HG02885 (cell line): Measurements from ENCODE around the gene ANKRD63.

ENCODE experiments used
- ATAC-seq: cut with Tn5 transposase; IDR thresholded peaks from one replicate; pipeline ENCODE4 v1.9.1; 2021; ENCODE audit warnings: mild to moderate bottlenecking; ENCODE audit not compliant: unreplicated experiment, poor library complexity

ANKRD63 gene

GRCh38 chr15:40281057-40281800 is 1.6 kb downstream of the ANKRD63 start:
- ATAC-seq, result no peak

DNA sequence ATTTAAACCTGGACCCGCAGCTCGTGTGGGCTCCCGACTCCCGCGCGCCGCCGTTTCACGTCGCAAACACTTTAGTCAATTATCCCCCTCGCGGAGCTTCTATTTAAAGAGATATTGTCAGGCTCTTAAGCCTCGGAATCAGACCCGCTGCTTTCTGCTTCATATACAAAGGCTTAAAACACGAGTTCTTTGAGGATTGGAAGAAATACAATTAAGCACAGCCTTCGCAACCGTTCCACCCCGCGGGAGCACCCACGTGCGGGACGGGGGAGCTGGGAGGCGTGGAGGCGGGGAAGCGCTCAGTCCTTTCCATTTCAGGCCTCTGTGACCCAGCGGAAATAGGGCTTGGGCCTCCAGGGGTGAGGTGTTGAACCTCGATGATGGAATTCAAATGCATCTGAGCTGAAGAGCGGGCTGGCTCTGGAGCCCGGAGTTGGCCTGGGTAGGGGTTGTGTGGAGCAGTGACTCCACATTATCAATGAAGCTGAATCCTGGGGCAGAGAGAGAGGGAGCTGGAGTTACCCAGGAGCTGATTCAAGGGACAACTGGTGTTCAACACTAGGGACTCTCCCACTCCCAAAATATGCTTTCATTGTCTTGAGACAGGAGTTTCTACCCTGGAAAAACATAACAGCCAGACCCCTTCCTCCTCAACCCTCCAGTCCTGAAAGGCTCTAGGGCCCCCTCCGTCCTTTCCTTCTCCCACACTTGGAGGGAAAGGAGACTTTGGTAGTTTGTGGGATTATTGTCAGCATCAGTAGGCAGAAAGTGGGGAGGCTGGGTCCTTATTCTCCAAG is 2.4 kb downstream of the ANKRD63 start:
- no peak for ATAC-seq

DNA sequence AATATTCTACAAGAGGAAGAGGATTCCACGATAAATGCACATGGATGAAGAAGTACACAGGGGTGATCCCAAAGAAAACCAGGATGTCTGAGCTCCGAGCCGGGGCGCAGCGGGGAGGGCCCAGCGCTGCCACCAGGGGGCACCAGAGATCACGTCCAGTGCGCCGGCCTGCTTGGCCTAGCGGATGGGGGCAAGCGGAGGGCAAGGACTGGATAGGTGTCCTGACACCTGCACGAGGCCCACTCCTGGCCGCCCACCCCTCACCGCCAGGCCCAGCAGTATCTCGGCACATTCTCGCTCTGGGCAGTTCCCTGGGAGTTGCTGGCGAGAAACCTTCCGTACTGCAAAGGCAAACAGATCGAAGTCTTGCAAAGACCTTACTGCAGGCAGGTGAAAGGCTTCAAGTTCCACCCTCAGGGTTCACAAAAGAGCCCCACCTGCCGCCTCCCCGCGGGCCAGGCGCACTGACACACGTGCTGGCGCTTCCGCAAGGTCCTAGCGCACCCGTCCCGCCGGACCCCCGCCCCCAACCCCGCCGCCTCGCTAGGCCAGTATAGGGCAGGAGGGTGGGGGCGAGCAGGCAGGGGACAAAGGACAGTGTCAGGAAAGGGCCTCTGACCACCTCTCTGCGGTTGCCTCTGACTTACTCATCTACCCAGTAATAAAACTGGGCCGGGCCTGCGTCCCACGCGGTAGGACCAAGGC is 3.3 kb downstream of the ANKRD63 start:
- ATAC-seq, result no peak

DNA sequence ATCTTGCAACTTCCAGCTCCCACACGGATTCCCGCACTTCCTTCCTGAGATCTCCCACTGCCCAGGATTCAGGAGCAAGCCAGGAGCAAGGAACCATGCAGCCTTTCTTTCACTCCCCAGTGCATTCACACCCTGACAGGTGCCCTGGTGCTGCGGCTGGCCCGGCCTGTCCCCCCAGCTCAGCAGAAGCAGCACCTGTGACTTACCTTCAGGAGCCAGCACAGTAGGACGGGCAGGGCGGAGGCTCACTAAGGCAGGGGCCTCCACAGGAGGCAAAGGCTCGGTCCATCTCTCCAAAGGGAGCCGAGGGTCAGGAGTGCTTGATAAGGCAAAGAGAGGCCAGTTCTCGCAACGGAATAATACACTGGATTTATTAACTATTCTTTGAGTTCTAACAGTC is 4.8 kb downstream of the ANKRD63 start:
- ATAC-seq, result no peak

DNA sequence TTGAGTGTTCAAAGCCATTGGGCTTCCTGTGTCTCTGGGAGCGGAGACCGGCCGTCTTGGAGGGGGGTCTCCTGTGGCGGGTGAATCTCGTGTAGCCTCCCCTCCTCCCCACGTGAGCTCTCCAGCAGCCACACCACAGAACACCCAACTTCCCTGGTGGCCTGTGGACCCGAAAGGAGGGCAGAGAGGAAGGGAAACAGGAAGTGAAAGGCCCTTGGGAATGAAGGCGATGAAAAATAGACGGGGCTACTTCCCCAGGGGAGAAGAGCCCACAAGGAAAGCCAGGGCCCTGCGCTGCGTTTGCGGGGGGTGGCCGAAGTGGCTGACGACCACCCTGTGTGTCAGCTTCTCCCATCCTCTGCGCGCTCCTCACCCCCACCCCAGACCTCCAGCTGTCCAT is 5.4 kb downstream of the ANKRD63 start:
- ATAC-seq, result no peak

DNA sequence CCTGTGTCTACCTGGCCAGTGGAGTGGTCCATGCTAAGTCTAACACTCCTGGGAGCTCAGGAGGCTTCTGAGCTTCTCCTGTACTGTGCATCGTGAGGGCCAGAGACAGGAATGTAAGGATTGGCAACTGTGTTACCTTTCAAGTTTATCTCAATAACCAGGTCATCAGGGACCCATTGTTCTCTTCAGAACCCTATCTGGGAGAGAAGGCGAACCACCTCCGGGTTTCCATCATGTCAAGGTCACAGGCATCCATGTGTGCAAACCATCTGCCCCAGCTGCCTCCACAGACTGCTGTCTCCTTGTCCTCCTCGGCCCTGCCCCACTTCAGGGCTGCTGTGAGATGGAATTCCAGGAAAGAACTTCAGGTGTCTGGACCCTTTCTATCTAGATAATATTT is 5.9 kb downstream of the ANKRD63 start:
- no peak for ATAC-seq

GRCh38 chr15:40275954-40276353 is 6.9 kb downstream of the ANKRD63 start:
- ATAC-seq, result no peak

GRCh38 chr15:40275523-40275922 is 7.3 kb downstream of the ANKRD63 start:
- ATAC-seq, result no peak

GRCh38 chr15:40274350-40275274 is 8.3 kb downstream of the ANKRD63 start:
- ATAC-seq, result peak; percentile 58

GRCh38 chr15:40273428-40273827 is 9.4 kb downstream of the ANKRD63 start:
- ATAC-seq, result no peak

DNA sequence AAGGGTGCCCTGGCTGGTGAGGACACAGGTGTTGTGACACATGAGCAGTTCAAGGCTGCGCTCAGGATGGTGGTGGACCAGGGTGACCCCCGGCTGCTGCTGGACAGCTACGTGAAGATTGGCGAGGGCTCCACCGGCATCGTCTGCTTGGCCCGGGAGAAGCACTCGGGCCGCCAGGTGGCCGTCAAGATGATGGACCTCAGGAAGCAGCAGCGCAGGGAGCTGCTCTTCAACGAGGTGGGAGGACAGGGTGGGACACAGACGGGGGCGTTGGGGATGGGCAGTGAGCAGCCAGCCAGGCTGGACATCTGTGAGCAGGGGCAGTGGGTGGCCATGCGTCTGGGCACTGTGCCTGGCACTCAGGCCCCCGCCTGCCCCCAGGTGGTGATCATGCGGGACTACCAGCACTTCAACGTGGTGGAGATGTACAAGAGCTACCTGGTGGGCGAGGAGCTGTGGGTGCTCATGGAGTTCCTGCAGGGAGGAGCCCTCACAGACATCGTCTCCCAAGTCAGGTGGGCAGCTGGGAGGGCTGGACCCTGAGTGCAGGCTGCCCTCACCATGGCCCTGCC is 10.3 kb downstream of the ANKRD63 start:
- no peak for ATAC-seq

DNA sequence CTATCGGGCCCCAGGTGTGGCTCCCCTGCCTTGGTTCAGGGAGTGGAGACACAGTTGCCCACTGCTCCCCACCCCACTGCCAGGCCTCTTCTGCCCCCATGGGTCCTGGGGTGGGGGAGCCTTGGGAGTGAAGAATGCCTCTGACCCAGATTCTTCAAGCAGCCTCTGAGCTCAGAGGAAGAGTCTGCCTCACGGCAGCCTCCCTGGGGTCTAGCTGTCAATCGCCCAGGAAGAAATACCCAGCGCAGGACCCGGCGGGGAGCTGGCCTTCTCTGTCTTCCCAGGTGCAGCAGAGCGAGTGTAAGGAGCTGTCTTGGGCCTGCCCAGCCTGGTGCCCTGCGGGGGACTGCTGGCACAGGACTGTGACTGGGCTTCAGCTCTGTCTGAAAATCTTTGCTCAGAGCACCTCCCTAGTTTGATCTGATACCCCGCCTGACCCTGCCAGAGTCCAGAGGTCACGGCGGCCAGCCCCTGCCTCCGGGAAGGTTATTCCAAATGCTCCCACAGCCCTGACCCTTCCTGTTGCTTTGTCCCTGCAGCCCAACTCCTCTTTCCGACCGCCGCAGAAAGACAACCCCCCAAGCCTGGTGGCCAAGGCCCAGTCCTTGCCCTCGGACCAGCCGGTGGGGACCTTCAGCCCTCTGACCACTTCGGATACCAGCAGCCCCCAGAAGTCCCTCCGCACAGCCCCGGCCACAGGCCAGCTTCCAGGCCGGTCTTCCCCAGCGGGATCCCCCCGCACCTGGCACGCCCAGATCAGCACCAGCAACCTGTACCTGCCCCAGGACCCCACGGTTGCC is 11.0 kb downstream of the ANKRD63 start:
- no peak for ATAC-seq

GRCh38 chr15:40270246-40270995 is 12.4 kb downstream of the ANKRD63 start:
- no peak for ATAC-seq

GRCh38 chr15:40269604-40270003 is 13.3 kb downstream of the ANKRD63 start:
- ATAC-seq, result no peak

- ATAC-seq, result no peak
Measured at GRCh38 chr15:40267670-40268069, 15.2 kb downstream of the ANKRD63 start.

DNA sequence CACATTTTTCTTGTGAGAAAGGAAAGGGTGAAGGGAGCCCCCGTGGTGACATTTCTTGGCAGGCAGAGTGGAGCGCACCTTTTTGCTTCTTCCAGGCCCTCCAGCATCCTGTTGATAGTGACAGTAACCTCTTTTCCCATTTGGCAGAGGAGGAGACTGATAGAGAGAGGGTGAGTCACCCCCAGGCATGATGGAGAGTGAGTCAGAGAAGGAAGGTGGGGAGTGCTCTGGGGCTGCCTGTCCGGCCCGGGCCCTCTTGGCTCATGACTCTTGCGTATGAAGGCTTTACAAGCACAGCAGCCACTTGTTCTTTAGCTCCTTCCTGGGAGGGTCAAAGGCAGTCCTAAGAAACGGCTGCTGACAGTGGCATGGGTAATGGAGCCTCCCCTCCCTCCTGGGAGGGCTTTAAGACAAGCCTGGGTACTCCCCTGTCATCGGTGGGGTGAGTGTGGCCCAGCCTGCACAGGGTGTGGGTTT is 16.0 kb downstream of the ANKRD63 start:
- ATAC-seq, result no peak

- no peak for ATAC-seq
Measured at GRCh38 chr15:40265875-40266274, 17.0 kb downstream of the ANKRD63 start.

- no peak for ATAC-seq
Measured at GRCh38 chr15:40265355-40265754, 17.5 kb downstream of the ANKRD63 start.
